8988T (cell line): ENCODE data around the gene CCDC12.

ENCODE experiments used
- DNase-seq: peaks from one replicate; pipeline ENCODE4 v3.0.0; 2011

Gene CCDC12

GRCh38 chr3:46995901-46996562, 19.5 kb upstream of the CCDC12 start:
- DNase-seq, result no peak

GRCh38 chr3:46994801-46995731, 18.5 kb upstream of the CCDC12 start:
- no peak for DNase-seq

GRCh38 chr3:46993986-46994385, 17.4 kb upstream of the CCDC12 start:
- no peak for DNase-seq

- DNase-seq, result no peak
Measured at GRCh38 chr3:46993292-46993691, 16.7 kb upstream of the CCDC12 start.

GRCh38 chr3:46992231-46992630, 15.7 kb upstream of the CCDC12 start:
- DNase-seq, result no peak

- DNase-seq, result no peak
Measured at GRCh38 chr3:46991406-46992165, 15.0 kb upstream of the CCDC12 start.

- DNase-seq, result no peak
Measured at GRCh38 chr3:46990573-46991374, 14.2 kb upstream of the CCDC12 start.

- DNase-seq, result no peak
Measured at GRCh38 chr3:46989146-46989810, 12.7 kb upstream of the CCDC12 start.

GRCh38 chr3:46988616-46989015, 12.1 kb upstream of the CCDC12 start:
- DNase-seq, result no peak

- DNase-seq, result no peak
Measured at GRCh38 chr3:46987743-46988401, 11.3 kb upstream of the CCDC12 start.

- no peak for DNase-seq
Measured at GRCh38 chr3:46987319-46987742, 10.8 kb upstream of the CCDC12 start.

- no peak for DNase-seq
Measured at GRCh38 chr3:46986782-46987310, 10.3 kb upstream of the CCDC12 start.

- no peak for DNase-seq
Measured at GRCh38 chr3:46986055-46986730, 9.6 kb upstream of the CCDC12 start.

GRCh38 chr3:46985588-46985987, 9.0 kb upstream of the CCDC12 start:
- DNase-seq, result no peak

GRCh38 chr3:46984591-46985459, 8.3 kb upstream of the CCDC12 start:
- DNase-seq, result no peak

- no peak for DNase-seq
Measured at GRCh38 chr3:46982546-46982945, 6.0 kb upstream of the CCDC12 start.

- no peak for DNase-seq
Measured at GRCh38 chr3:46981932-46982471, 5.5 kb upstream of the CCDC12 start.

- DNase-seq, result peak; percentile 71
Measured at GRCh38 chr3:46979958-46980497, 3.5 kb upstream of the CCDC12 start.
